Ishikawa (cell line): ENCODE measurements around the gene TRIM9.

Source experiments
- CEBPB ChIP-seq: IDR thresholded peaks from 2 replicates; pipeline ENCODE4 v1.6.1; 2012
- RAD21 ChIP-seq: IDR thresholded peaks from 2 replicates; pipeline ENCODE4 v1.6.1; 2012; ENCODE audit warnings: low read depth
- TEAD4 ChIP-seq: IDR thresholded peaks from 2 replicates; pipeline ENCODE4 v1.6.1; 2012
- TF ChIP-seq, protein P1 (sequence below): IDR thresholded peaks from 2 replicates; pipeline ENCODE4 v1.6.1; 2012; ENCODE audit warnings: low read depth, mild to moderate bottlenecking

- TF ChIP-seq, protein P1, sequence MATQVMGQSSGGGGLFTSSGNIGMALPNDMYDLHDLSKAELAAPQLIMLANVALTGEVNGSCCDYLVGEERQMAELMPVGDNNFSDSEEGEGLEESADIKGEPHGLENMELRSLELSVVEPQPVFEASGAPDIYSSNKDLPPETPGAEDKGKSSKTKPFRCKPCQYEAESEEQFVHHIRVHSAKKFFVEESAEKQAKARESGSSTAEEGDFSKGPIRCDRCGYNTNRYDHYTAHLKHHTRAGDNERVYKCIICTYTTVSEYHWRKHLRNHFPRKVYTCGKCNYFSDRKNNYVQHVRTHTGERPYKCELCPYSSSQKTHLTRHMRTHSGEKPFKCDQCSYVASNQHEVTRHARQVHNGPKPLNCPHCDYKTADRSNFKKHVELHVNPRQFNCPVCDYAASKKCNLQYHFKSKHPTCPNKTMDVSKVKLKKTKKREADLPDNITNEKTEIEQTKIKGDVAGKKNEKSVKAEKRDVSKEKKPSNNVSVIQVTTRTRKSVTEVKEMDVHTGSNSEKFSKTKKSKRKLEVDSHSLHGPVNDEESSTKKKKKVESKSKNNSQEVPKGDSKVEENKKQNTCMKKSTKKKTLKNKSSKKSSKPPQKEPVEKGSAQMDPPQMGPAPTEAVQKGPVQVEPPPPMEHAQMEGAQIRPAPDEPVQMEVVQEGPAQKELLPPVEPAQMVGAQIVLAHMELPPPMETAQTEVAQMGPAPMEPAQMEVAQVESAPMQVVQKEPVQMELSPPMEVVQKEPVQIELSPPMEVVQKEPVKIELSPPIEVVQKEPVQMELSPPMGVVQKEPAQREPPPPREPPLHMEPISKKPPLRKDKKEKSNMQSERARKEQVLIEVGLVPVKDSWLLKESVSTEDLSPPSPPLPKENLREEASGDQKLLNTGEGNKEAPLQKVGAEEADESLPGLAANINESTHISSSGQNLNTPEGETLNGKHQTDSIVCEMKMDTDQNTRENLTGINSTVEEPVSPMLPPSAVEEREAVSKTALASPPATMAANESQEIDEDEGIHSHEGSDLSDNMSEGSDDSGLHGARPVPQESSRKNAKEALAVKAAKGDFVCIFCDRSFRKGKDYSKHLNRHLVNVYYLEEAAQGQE = no peak
- TF ChIP-seq CEBPB (no peak), TEAD4 (no peak), RAD21 (no peak)
Observed at GRCh38 chr14:51073731-51074130, 21.2 kb downstream of the TRIM9 start.
